Naive B cell (primary cell): Measurements from ENCODE around the gene MDK. TPM values are rescaled to one million over a fixed set of nuclear protein-coding genes. Genes with fewer than 3 reads are reported as not detected.
A peak's percentile ranks its signal among the peaks of the same experiment; 100 is the strongest.
"Not testable (repeated sequence)": the region's sequence is repeated elsewhere in the genome, so short reads cannot be mapped to it uniquely, and the experiment has no call there.

ENCODE experiments used
- ATAC-seq, 2 donors: fragments of 150-1000 bp; cut with Tn5 transposase; 2 replicates each; pipeline ENCODE4 v1.10.0; 2021; ENCODE audit warnings: low read depth in 2 of 2, mild to moderate bottlenecking in 2 of 2, moderate library complexity in 2 of 2
- DNase-seq: peaks from one replicate; pipeline ENCODE4 v3.0.0; 2022
- H3K27ac Mint-ChIP-seq, 6 donors: one replicate each; pipeline ENCODE4 v1.8.0; 2020 to 2022; ENCODE audit warnings: mild to moderate bottlenecking in 6 of 6, mixed read lengths in 6 of 6, moderate library complexity in 5 of 6, inconsistent platforms in 2 of 6
- H3K27me3 Mint-ChIP-seq, 3 donors: one replicate each; pipeline ENCODE4 v1.8.0; 2021 to 2022; ENCODE audit warnings: mixed read lengths in 3 of 3, mild to moderate bottlenecking in 1 of 3
- H3K36me3 Mint-ChIP-seq, 2 donors: one replicate each; pipeline ENCODE4 v1.8.0; 2020 to 2022; ENCODE audit warnings: mixed read lengths in 2 of 2, inconsistent platforms in 1 of 2, mild to moderate bottlenecking in 1 of 2
- H3K4me1 Mint-ChIP-seq, 3 donors: one replicate each; pipeline ENCODE4 v1.8.0; 2020 to 2022; ENCODE audit warnings: mixed read lengths in 3 of 3, inconsistent platforms in 1 of 3, mild to moderate bottlenecking in 1 of 3, moderate library complexity in 1 of 3
- H3K4me3 Mint-ChIP-seq, 8 donors: one replicate each; pipeline ENCODE4 v1.8.0; 2020 to 2022; ENCODE audit warnings: mild to moderate bottlenecking in 8 of 8, mixed read lengths in 8 of 8, moderate library complexity in 8 of 8, inconsistent platforms in 2 of 8
- H3K9me3 Mint-ChIP-seq, 7 donors: one replicate each; pipeline ENCODE4 v1.8.0; 2020 to 2022; ENCODE audit warnings: mixed read lengths in 7 of 7, mild to moderate bottlenecking in 5 of 7, inconsistent platforms in 2 of 7, moderate library complexity in 1 of 7
- polyA plus RNA-seq, 6 donors: library from polyadenylated mRNA; unstranded; fragments of 300-500 nt; fragmentation: Illumina TruSeq; gene quantifications; one replicate each; pipeline ENCODE4 v1.2.3, GENCODE V29; 2021; ENCODE audit warnings: low read depth in 6 of 6

MDK gene
- polyA plus RNA-seq, 6 donors from 2014 or later: 0.52 to 1.8 (median 1.5) TPM; not detected in 1

- H3K27me3 Mint-ChIP-seq: no peaks in the 10 kb centered on the region
- H3K27ac Mint-ChIP-seq: no peak overlapping the region
- H3K4me3 Mint-ChIP-seq: peak overlapping the region in 1 of 8 donors; percentile 75
- H3K9me3 Mint-ChIP-seq: no peaks in the 10 kb centered on the region
- peaks cover 0 to 5% (median 4%) of the 10 kb centered on the region in 3 donors for H3K4me1 Mint-ChIP-seq
- DNase-seq: no peak
- H3K36me3 Mint-ChIP-seq: peaks cover 0 to 17% of the 10 kb centered on the region in 2 donors
- ATAC-seq: no peak
Observed at GRCh38 chr11:46376258-46377050, 5.0 kb upstream of the MDK start.

DNA sequence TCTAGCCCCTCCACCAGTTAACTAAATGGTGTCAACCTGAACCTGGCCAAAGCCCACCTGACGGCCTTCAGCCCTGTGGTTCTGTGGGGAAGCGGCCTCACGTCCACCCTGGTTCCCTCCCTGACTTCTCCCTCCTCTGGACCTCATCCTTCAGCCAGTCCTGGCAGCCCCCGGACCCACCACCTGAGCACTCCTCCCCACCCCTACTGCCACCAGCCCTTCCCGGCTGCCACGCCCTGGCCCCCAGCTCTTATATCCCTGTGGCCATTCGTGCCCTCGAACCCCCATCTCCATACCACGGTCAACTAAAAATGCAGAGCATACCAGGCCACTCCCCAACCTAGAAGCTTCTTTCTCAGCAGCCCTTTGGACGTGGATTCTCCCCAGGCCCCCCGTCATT is 4.2 kb upstream of the MDK start:
- H3K36me3 Mint-ChIP-seq: peaks cover 0 to 17% of the 10 kb centered on the region in 2 donors
- DNase-seq (no peak), ATAC-seq (no peak)
- peaks cover 5 to 9% (median 8%) of the 10 kb centered on the region in 3 donors for H3K4me1 Mint-ChIP-seq
- H3K9me3 Mint-ChIP-seq: no peaks in the 10 kb centered on the region
- H3K27ac Mint-ChIP-seq: peak overlapping the region in 1 of 6 donors; percentile 61
- peaks cover 0 to 6% (median 0%) of the 10 kb centered on the region in 3 donors for H3K27me3 Mint-ChIP-seq
- H3K4me3 Mint-ChIP-seq: peak overlapping the region in 3 of 8 donors; percentile 26 to 37 (median 28)

DNA sequence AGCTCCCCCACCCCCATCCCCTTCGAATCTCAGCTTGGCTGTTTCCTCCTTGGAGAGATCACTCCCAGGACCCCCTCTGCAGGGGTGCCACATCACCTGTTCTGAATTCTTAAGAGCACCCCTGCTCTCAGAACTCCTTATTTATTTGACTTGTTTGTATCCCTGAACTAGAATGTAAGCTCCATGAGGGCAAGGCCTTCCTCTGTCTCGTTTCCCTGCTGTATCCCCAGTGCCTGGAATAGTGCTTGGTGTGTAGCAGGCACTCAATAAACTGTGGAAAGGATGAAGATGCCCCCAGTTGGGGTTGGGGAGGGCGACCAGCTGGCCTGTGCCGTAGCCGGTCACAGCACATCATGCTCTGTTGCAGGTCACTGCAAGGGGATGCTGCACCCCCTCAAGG is 3.6 kb upstream of the MDK start:
- H3K4me3 Mint-ChIP-seq: peak overlapping the region in 1 of 8 donors; percentile 66
- H3K4me1 Mint-ChIP-seq: peaks cover 7 to 10% (median 8%) of the 10 kb centered on the region in 3 donors
- no peak overlapping the region for H3K27ac Mint-ChIP-seq
- DNase-seq (no peak), ATAC-seq (no peak)
- H3K36me3 Mint-ChIP-seq: peaks cover 0 to 17% of the 10 kb centered on the region in 2 donors
- peaks cover 0 to 7% (median 0%) of the 10 kb centered on the region in 3 donors for H3K27me3 Mint-ChIP-seq
- no peaks in the 10 kb centered on the region for H3K9me3 Mint-ChIP-seq

GRCh38 chr11:46378296-46378695 is 3.2 kb upstream of the MDK start:
- Mint-ChIP-seq H3K27me3 (peaks cover 0 to 8% (median 0%) of the 10 kb centered on the region in 3 donors), H3K4me1 (peaks cover 7 to 10% (median 8%) of the 10 kb centered on the region in 3 donors), H3K9me3 (no peaks in the 10 kb centered on the region), H3K36me3 (peaks cover 0 to 17% of the 10 kb centered on the region in 2 donors), H3K4me3 (peak overlapping the region in 1 of 8 donors; percentile 55), H3K27ac (no peak overlapping the region)
- ATAC-seq: no peak
- no peak for DNase-seq

GRCh38 chr11:46378811-46379481 is 2.5 kb upstream of the MDK start:
- H3K4me3 Mint-ChIP-seq: peak overlapping the region in 5 of 8 donors; percentile 24 to 81 (median 72)
- peaks cover 0 to 14% (median 0%) of the 10 kb centered on the region in 3 donors for H3K27me3 Mint-ChIP-seq
- peaks cover 7 to 10% (median 8%) of the 10 kb centered on the region in 3 donors for H3K4me1 Mint-ChIP-seq
- ATAC-seq (no peak), DNase-seq (no peak)
- no peaks in the 10 kb centered on the region for H3K9me3 Mint-ChIP-seq
- peaks cover 0 to 17% of the 10 kb centered on the region in 2 donors for H3K36me3 Mint-ChIP-seq
- peak overlapping the region in 1 of 6 donors; percentile 69 for H3K27ac Mint-ChIP-seq

DNA sequence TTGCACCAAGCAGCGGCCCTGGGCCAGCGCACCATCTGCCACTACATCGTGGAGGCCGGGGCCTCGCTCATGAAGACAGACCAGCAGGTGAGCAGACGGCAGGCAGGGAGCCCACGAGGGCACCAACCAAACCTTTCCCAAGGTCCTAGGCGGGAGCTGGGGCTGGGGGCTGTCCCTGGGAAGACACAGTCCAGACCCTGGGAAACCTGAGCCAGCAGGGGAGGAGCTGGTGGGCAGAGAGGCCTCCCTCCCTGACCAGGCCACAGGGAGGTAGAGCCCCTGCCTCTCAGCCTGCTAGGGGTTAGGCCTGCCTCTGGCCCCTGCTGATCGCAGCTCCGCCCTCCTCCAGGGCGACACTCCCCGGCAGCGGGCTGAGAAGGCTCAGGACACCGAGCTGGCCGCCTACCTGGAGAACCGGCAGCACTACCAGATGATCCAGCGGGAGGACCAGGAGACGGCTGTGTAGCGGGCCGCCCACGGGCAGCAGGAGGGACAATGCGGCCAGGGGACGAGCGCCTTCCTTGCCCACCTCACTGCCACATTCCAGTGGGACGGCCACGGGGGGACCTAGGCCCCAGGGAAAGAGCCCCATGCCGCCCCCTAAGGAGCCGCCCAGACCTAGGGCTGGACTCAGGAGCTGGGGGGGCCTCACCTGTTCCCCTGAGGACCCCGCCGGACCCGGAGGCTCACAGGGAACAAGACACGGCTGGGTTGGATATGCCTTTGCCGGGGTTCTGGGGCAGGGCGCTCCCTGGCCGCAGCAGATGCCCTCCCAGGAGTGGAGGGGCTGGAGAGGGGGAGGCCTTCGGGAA is 1.8 kb upstream of the MDK start:
- Mint-ChIP-seq H3K4me3 (peak overlapping the region in 7 of 8 donors; percentile 24 to 84 (median 79)), H3K36me3 (peaks cover 0 to 17% of the 10 kb centered on the region in 2 donors), H3K27ac (peak overlapping the region in 3 of 6 donors; percentile 47 to 69 (median 47)), H3K27me3 (peaks cover 0 to 22% (median 1%) of the 10 kb centered on the region in 3 donors)
- ATAC-seq, DNase-seq, H3K4me1 Mint-ChIP-seq, H3K9me3 Mint-ChIP-seq: not testable (repeated sequence)

GRCh38 chr11:46380340-46381047 is 975 bp upstream of the MDK start:
- Mint-ChIP-seq H3K27me3 (peaks cover 0 to 30% (median 9%) of the 10 kb centered on the region in 3 donors), H3K9me3 (no peaks in the 10 kb centered on the region), H3K4me3 (peak overlapping the region; percentile 79 to 91 (median 83)), H3K36me3 (peaks cover 0 to 9% of the 10 kb centered on the region in 2 donors), H3K4me1 (peaks cover 7 to 10% (median 8%) of the 10 kb centered on the region in 3 donors), H3K27ac (peak overlapping the region in 3 of 6 donors; percentile 14 to 69 (median 47))
- DNase-seq (no peak), ATAC-seq (peak; percentile 61 to 63)

GRCh38 chr11:46381819-46382645 is 563 bp downstream of the MDK start:
- ATAC-seq: no peak
- H3K36me3 Mint-ChIP-seq: peaks cover 0 to 23% of the 10 kb centered on the region in 2 donors
- peaks cover 7 to 10% (median 8%) of the 10 kb centered on the region in 3 donors for H3K4me1 Mint-ChIP-seq
- H3K27me3 Mint-ChIP-seq: peaks cover 13 to 45% (median 25%) of the 10 kb centered on the region in 3 donors
- peaks cover 0 to 3% (median 0%) of the 10 kb centered on the region in 7 donors for H3K9me3 Mint-ChIP-seq
- no peak for DNase-seq
- H3K27ac Mint-ChIP-seq: no peak overlapping the region
- peak overlapping the region; percentile 68 to 85 (median 78) for H3K4me3 Mint-ChIP-seq

GRCh38 chr11:46382646-46383403 is 1.4 kb downstream of the MDK start:
- H3K27me3 Mint-ChIP-seq: peaks cover 17 to 53% (median 33%) of the 10 kb centered on the region in 3 donors
- no peak for ATAC-seq
- peaks cover 6 to 10% (median 7%) of the 10 kb centered on the region in 3 donors for H3K4me1 Mint-ChIP-seq
- H3K4me3 Mint-ChIP-seq: peak overlapping the region in 6 of 8 donors; percentile 18 to 84 (median 60)
- H3K27ac Mint-ChIP-seq: no peak overlapping the region
- H3K36me3 Mint-ChIP-seq: peaks cover 0 to 15% of the 10 kb centered on the region in 2 donors
- no peak for DNase-seq
- peaks cover 0 to 3% (median 0%) of the 10 kb centered on the region in 7 donors for H3K9me3 Mint-ChIP-seq

GRCh38 chr11:46383404-46383758 is 1.9 kb downstream of the MDK start:
- peaks cover 0 to 3% (median 0%) of the 10 kb centered on the region in 7 donors for H3K9me3 Mint-ChIP-seq
- peaks cover 22 to 58% (median 38%) of the 10 kb centered on the region in 3 donors for H3K27me3 Mint-ChIP-seq
- H3K4me3 Mint-ChIP-seq: peak overlapping the region in 4 of 8 donors; percentile 43 to 84 (median 60)
- H3K4me1 Mint-ChIP-seq: peaks cover 6 to 10% (median 7%) of the 10 kb centered on the region in 3 donors
- H3K27ac Mint-ChIP-seq: no peak overlapping the region
- DNase-seq (no peak), ATAC-seq (no peak)
- H3K36me3 Mint-ChIP-seq: peaks cover 0 to 14% of the 10 kb centered on the region in 2 donors
